PC-3 (cell line): ENCODE measurements around the gene KRTAP10-10. TPM values are rescaled to one million over a fixed set of nuclear protein-coding genes. Genes with fewer than 3 reads are reported as not detected.

Experiments used
- ATAC-seq: fragments of 200-7000 bp; cut with Tn5 transposase; 2 replicates; pipeline ENCODE4 v1.9.1; 2020; ENCODE audit warnings: mild to moderate bottlenecking, moderate library complexity
- BruUV-seq: library from RNA; stranded (reverse); fragments of 400-500 nt; replicated peaks from 2 replicates; lab custom pipeline; 2021; lab: Mats Ljungman, UMichigan
- CTCF ChIA-PET: fragments of 300-600 bp; sonication (Branson Sonifier 250); formaldehyde crosslinking; loops from one replicate; lab custom pipeline; 2022; ENCODE audit warnings: antibody characterized with exemption; lab: Charles Lee
- POLR2A ChIA-PET: fragments of 300-600 bp; sonication (Branson Sonifier 250); formaldehyde crosslinking; loops from one replicate; lab custom pipeline; 2022; ENCODE audit warnings: antibody characterized with exemption; ENCODE audit not compliant: unreplicated experiment; lab: Charles Lee
- DNase-seq: peaks from one replicate; pipeline ENCODE4 v3.0.0-alpha.2; 2015
- H2AFZ ChIP-seq: fragments of 300-600 bp; sonication (generic); 2 replicates; pipeline ENCODE4 v1.6.0; 2016; ENCODE audit warnings: antibody characterized with exemption, low read length
- H3F3A ChIP-seq: fragments of 300-600 bp; sonication (generic); one replicate; pipeline ENCODE4 v1.6.0; 2017; ENCODE audit warnings: antibody characterized with exemption, low read length, control low read depth, mild to moderate bottlenecking; ENCODE audit not compliant: unreplicated experiment
- H3K27ac ChIP-seq: fragments of 300-600 bp; sonication (generic); 2 replicates; pipeline ENCODE4 v1.5.1; 2016; ENCODE audit warnings: mild to moderate bottlenecking, low read length
- H3K27me3 ChIP-seq: fragments of 300-600 bp; sonication (generic); 2 replicates; pipeline ENCODE4 v1.6.1; 2016; ENCODE audit warnings: low read length, mixed read lengths
- H3K36me3 ChIP-seq: fragments of 300-600 bp; sonication (generic); 2 replicates; pipeline ENCODE4 v1.6.1; 2016; ENCODE audit warnings: low read depth, mixed run types, low read length, mixed read lengths
- H3K4me1 ChIP-seq: fragments of 300-600 bp; sonication (generic); 2 replicates; pipeline ENCODE4 v1.5.1; 2016; ENCODE audit warnings: low read length; ENCODE audit not compliant: insufficient read depth
- H3K4me2 ChIP-seq: fragments of 300-600 bp; sonication (generic); 2 replicates; pipeline ENCODE4 v1.6.0; 2016; ENCODE audit warnings: low read length
- H3K4me3 ChIP-seq: fragments of 300-600 bp; sonication (generic); 2 replicates; pipeline ENCODE4 v1.5.1; 2016; ENCODE audit warnings: mild to moderate bottlenecking, low read length, mixed read lengths
- H3K79me2 ChIP-seq: fragments of 300-600 bp; sonication (generic); 2 replicates; pipeline ENCODE4 v1.6.1; 2017; ENCODE audit warnings: low read length, mixed read lengths
- H3K9ac ChIP-seq: fragments of 300-600 bp; sonication (generic); 2 replicates; pipeline ENCODE4 v1.6.0; 2016; ENCODE audit warnings: mild to moderate bottlenecking, low read length
- H3K9me2 ChIP-seq: fragments of 300-600 bp; sonication (generic); replicated peaks from 2 replicates; pipeline ENCODE4 v1.6.1; 2016; ENCODE audit warnings: mixed run types, low read length, mixed read lengths
- H3K9me3 ChIP-seq: fragments of 300-600 bp; sonication (generic); 2 replicates; pipeline ENCODE4 v1.6.1; 2016; ENCODE audit warnings: low read length, mixed read lengths
- H4K20me1 ChIP-seq: fragments of 300-600 bp; sonication (generic); 2 replicates; pipeline ENCODE4 v1.6.1; 2016; ENCODE audit warnings: low read length, mixed read lengths
- CTCF ChIP-seq: fragments of 300-600 bp; sonication (generic); conservative IDR thresholded peaks from 2 replicates; pipeline ENCODE4 v1.5.1; 2017; ENCODE audit warnings: antibody characterized with exemption, low read depth, mild to moderate bottlenecking, low read length
- EZH2 ChIP-seq: fragments of 300-600 bp; sonication (generic); IDR thresholded peaks from one replicate; pipeline ENCODE4 v1.6.1; 2017; ENCODE audit warnings: antibody characterized with exemption, mild to moderate bottlenecking, low read length; ENCODE audit not compliant: unreplicated experiment
- EZH2phosphoT487 ChIP-seq: fragments of 300-600 bp; sonication (generic); IDR thresholded peaks from 2 replicates; pipeline ENCODE4 v1.6.1; 2018; ENCODE audit warnings: mild to moderate bottlenecking, antibody characterized with exemption, low read length, borderline replicate concordance
- intact Hi-C: fragments of 100-400 bp; cut with micrococcal nuclease; formaldehyde crosslinking; loops from 2 replicates; pipeline ENCODE4 v1.9.0; 2023
- total RNA-seq: library from RNA; depleted of rRNA; stranded (reverse); fragments of >200 nt; gene quantifications from 2 replicates; pipeline ENCODE4 v1.2.3, GENCODE V29; 2014

Gene KRTAP10-10
- total RNA-seq, 1 experiment from 2014 or later = not detected

- no peaks in the 10 kb centered on the region for H3K27me3 ChIP-seq
- H3K36me3 ChIP-seq = no peaks in the 10 kb centered on the region
- no peak for DNase-seq
- H3K4me3 ChIP-seq = no peak overlapping the region
- H3K27ac ChIP-seq = no peak overlapping the region
- intact Hi-C loops = no loop called here
- H4K20me1 ChIP-seq = no peaks in the 10 kb centered on the region
- ChIA-PET POLR2A (no interaction called here), CTCF (no interaction called here)
- no peaks in the 10 kb centered on the region for H3K9me2 ChIP-seq
- no peak for TF ChIP-seq EZH2phosphoT487
- no peak for TF ChIP-seq CTCF
- no peak for TF ChIP-seq EZH2
- no peak overlapping the region for H3K4me2 ChIP-seq
- no peak for ATAC-seq
- H2AFZ ChIP-seq = no peak overlapping the region
- BruUV-seq = no TSS peak
- H3K79me2 ChIP-seq = no peaks in the 10 kb centered on the region
- no peak overlapping the region for H3K9ac ChIP-seq
- H3K4me1 ChIP-seq = no peaks in the 10 kb centered on the region
- no peaks in the 10 kb centered on the region for H3K9me3 ChIP-seq
- H3F3A ChIP-seq = no peaks in the 10 kb centered on the region
These were observed 33.9 kb upstream of the KRTAP10-10 start for GRCh38 chr21:44603109-44603875.

- Histone ChIP-seq H3K9ac (no peak overlapping the region), H3K27me3 (no peaks in the 10 kb centered on the region), H3K9me2 (no peaks in the 10 kb centered on the region), H3K36me3 (no peaks in the 10 kb centered on the region), H3K4me3 (no peak overlapping the region), H2AFZ (no peak overlapping the region), H4K20me1 (no peaks in the 10 kb centered on the region), H3K4me2 (no peak overlapping the region), H3F3A (no peaks in the 10 kb centered on the region), H3K27ac (no peak overlapping the region), H3K9me3 (no peaks in the 10 kb centered on the region), H3K4me1 (no peaks in the 10 kb centered on the region), H3K79me2 (no peaks in the 10 kb centered on the region)
- ChIA-PET CTCF (no interaction called here), POLR2A (no interaction called here)
- no peak for ATAC-seq
- DNase-seq = no peak
- intact Hi-C loops = no loop called here
- no TSS peak for BruUV-seq
- TF ChIP-seq CTCF = no peak
- no peak for TF ChIP-seq EZH2phosphoT487
- no peak for TF ChIP-seq EZH2
These were observed 33.2 kb upstream of the KRTAP10-10 start for GRCh38 chr21:44603911-44604310.

GRCh38 chr21:44606495-44606894 is 30.7 kb upstream of the KRTAP10-10 start:
- H3K4me1 ChIP-seq = no peaks in the 10 kb centered on the region
- DNase-seq (no peak), ATAC-seq (no peak)
- H3F3A ChIP-seq = no peaks in the 10 kb centered on the region
- no peaks in the 10 kb centered on the region for H3K9me3 ChIP-seq
- ChIA-PET POLR2A (no interaction called here), CTCF (no interaction called here)
- no peak overlapping the region for H3K27ac ChIP-seq
- no peak overlapping the region for H3K9ac ChIP-seq
- no peaks in the 10 kb centered on the region for H3K9me2 ChIP-seq
- TF ChIP-seq CTCF = no peak
- no peak for TF ChIP-seq EZH2phosphoT487
- no peak for TF ChIP-seq EZH2
- no TSS peak for BruUV-seq
- H4K20me1 ChIP-seq = no peaks in the 10 kb centered on the region
- H3K4me2 ChIP-seq = no peak overlapping the region
- no peak overlapping the region for H2AFZ ChIP-seq
- H3K4me3 ChIP-seq = no peak overlapping the region
- no peaks in the 10 kb centered on the region for H3K36me3 ChIP-seq
- H3K79me2 ChIP-seq = no peaks in the 10 kb centered on the region
- intact Hi-C loops = no loop called here
- H3K27me3 ChIP-seq = no peaks in the 10 kb centered on the region
